PC-9 (cell line): ENCODE data around the gene KLF13. TPM values are rescaled to one million over a fixed set of nuclear protein-coding genes. Genes with fewer than 3 reads are reported as not detected.

Experiments
- BruUV-seq: library from RNA; stranded (reverse); fragments of 400-500 nt; replicated peaks from 2 replicates; lab custom pipeline; 2021; lab: Mats Ljungman, UMichigan
- CTCF ChIA-PET: fragments of 300-600 bp; sonication (Branson Sonifier 250); formaldehyde crosslinking; loops from one replicate; lab custom pipeline; 2022; ENCODE audit warnings: antibody characterized with exemption; lab: Charles Lee
- POLR2A ChIA-PET: fragments of 300-600 bp; sonication (Branson Sonifier 250); formaldehyde crosslinking; loops from one replicate; lab custom pipeline; 2022; ENCODE audit warnings: antibody characterized with exemption; ENCODE audit not compliant: unreplicated experiment; lab: Charles Lee
- DNase-seq, 2 experiments: peaks; one replicate each; pipeline versions ENCODE4 v3.0.0 to v3.0.0-alpha.2; 2015 to 2022; ENCODE audit warnings: mixed read lengths in 1 of 2
- H2AFZ ChIP-seq: fragments of 200-600 bp; sonication (generic); 2 replicates; pipeline ENCODE4 v1.8.1; 2017; ENCODE audit warnings: antibody characterized with exemption
- H3F3A ChIP-seq: fragments of 200-600 bp; sonication (generic); 2 replicates; pipeline ENCODE4 v1.8.1; 2017; ENCODE audit warnings: antibody characterized with exemption, mild to moderate bottlenecking, low read depth; ENCODE audit not compliant: insufficient read depth
- H3K27ac ChIP-seq: fragments of 200-600 bp; sonication (generic); 2 replicates; pipeline ENCODE4 v1.6.1; 2016; ENCODE audit warnings: mixed run types
- H3K27me3 ChIP-seq: fragments of 200-600 bp; sonication (generic); 2 replicates; pipeline ENCODE4 v1.6.1; 2016; ENCODE audit warnings: low read depth, mixed run types; ENCODE audit not compliant: insufficient read depth
- H3K36me3 ChIP-seq: fragments of 200-600 bp; sonication (generic); 2 replicates; pipeline ENCODE4 v1.6.1; 2016; ENCODE audit warnings: low read depth, mixed run types
- H3K4me1 ChIP-seq: fragments of 200-600 bp; sonication (generic); replicated peaks from 2 replicates; pipeline ENCODE4 v1.6.1; 2016; ENCODE audit warnings: mixed run types; ENCODE audit not compliant: insufficient read depth
- H3K4me2 ChIP-seq: fragments of 200-600 bp; sonication (generic); 2 replicates; pipeline ENCODE4 v1.6.1; 2017; ENCODE audit warnings: mixed run types
- H3K4me3 ChIP-seq: fragments of 200-600 bp; sonication (generic); 2 replicates; pipeline ENCODE4 v1.6.1; 2016; ENCODE audit warnings: mixed run types
- H3K79me2 ChIP-seq: fragments of 200-600 bp; sonication (generic); 2 replicates; pipeline ENCODE4 v1.6.1; 2017; ENCODE audit warnings: low read depth, mixed run types
- H3K9me2 ChIP-seq: fragments of 200-600 bp; sonication (generic); 2 replicates; pipeline ENCODE4 v1.8.1; 2017; ENCODE audit warnings: mild to moderate bottlenecking; ENCODE audit not compliant: insufficient read depth
- H3K9me3 ChIP-seq: fragments of 200-600 bp; sonication (generic); 2 replicates; pipeline ENCODE4 v1.8.1; 2016; ENCODE audit warnings: low read depth; ENCODE audit not compliant: insufficient read depth
- H4K20me1 ChIP-seq: fragments of 200-600 bp; sonication (generic); 2 replicates; pipeline ENCODE4 v1.8.1; 2017; ENCODE audit not compliant: insufficient read depth
- EZH2 ChIP-seq: fragments of 200-600 bp; sonication (generic); IDR thresholded peaks from 2 replicates; pipeline ENCODE4 v1.8.0; 2017; ENCODE audit warnings: antibody characterized with exemption, low read depth
- intact Hi-C: fragments of 100-400 bp; cut with micrococcal nuclease; formaldehyde crosslinking; loops from one replicate; pipeline ENCODE4 v1.10.0; 2022; ENCODE audit not compliant: unreplicated experiment
- total RNA-seq: library from RNA; stranded (reverse); gene quantifications from 2 replicates; pipeline ENCODE4 v1.2.3, GENCODE V29; 2021
- TF ChIP-seq, protein P1 (sequence below): fragments of 200-600 bp; sonication (generic); conservative IDR thresholded peaks from 2 replicates; pipeline ENCODE4 v1.6.1; 2017; ENCODE audit warnings: mixed run types, antibody characterized with exemption, mild to moderate bottlenecking, moderate library complexity

The KLF13 gene
- total RNA-seq, 1 experiment from 2014 or later: 3.4 TPM

DNA sequence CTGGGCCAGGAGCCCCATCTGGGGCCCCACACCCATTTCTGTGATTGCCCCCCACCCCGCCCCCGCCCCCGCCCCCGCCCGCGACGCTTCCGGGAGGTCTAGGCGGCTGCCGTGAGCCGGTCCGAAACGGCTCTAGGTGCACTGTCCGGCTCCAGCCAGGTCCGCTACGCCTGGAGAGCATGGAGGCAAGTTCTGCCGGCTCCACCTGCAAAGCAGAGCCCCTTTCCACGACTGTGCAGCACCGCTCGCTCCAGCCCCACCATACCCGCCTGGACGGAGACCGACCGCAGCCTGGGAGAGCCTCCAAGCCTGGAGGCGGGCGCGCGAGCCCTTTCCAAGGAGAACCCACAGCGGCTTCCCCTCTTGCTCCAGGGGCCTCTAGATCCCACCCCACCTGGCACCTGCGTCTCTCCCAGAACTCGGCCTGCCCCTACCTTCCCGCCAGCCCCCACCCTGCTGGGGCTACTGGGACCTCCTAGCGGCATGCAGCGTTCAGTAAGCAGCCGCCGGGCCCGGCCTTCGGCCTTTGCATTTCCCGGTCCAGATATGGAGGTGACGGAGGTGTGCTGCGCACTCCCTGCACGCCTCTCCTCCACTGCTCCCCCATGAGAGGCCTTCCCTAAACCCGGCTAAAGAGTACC is 66.2 kb downstream of the KLF13 start:
- BruUV-seq: no TSS peak
- Histone ChIP-seq H3F3A (no peaks in the 10 kb centered on the region), H2AFZ (no peak overlapping the region), H3K79me2 (no peaks in the 10 kb centered on the region), H3K27me3 (peaks cover 17% of the 10 kb centered on the region; the same call in 1 of the 2 replicates), H3K27ac (no peak overlapping the region), H3K4me2 (no peak overlapping the region), H3K4me1 (no peaks in the 10 kb centered on the region), H3K9me2 (no peaks in the 10 kb centered on the region), H4K20me1 (no peaks in the 10 kb centered on the region), H3K4me3 (no peak overlapping the region), H3K36me3 (no peaks in the 10 kb centered on the region), H3K9me3 (no peaks in the 10 kb centered on the region)
- TF ChIP-seq EZH2: no peak
- TF ChIP-seq, protein P1, sequence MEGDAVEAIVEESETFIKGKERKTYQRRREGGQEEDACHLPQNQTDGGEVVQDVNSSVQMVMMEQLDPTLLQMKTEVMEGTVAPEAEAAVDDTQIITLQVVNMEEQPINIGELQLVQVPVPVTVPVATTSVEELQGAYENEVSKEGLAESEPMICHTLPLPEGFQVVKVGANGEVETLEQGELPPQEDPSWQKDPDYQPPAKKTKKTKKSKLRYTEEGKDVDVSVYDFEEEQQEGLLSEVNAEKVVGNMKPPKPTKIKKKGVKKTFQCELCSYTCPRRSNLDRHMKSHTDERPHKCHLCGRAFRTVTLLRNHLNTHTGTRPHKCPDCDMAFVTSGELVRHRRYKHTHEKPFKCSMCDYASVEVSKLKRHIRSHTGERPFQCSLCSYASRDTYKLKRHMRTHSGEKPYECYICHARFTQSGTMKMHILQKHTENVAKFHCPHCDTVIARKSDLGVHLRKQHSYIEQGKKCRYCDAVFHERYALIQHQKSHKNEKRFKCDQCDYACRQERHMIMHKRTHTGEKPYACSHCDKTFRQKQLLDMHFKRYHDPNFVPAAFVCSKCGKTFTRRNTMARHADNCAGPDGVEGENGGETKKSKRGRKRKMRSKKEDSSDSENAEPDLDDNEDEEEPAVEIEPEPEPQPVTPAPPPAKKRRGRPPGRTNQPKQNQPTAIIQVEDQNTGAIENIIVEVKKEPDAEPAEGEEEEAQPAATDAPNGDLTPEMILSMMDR: no peak
- no peak for DNase-seq
- ChIA-PET CTCF (no interaction called here), POLR2A (no interaction called here)
- intact Hi-C loops: no loop called here

DNA sequence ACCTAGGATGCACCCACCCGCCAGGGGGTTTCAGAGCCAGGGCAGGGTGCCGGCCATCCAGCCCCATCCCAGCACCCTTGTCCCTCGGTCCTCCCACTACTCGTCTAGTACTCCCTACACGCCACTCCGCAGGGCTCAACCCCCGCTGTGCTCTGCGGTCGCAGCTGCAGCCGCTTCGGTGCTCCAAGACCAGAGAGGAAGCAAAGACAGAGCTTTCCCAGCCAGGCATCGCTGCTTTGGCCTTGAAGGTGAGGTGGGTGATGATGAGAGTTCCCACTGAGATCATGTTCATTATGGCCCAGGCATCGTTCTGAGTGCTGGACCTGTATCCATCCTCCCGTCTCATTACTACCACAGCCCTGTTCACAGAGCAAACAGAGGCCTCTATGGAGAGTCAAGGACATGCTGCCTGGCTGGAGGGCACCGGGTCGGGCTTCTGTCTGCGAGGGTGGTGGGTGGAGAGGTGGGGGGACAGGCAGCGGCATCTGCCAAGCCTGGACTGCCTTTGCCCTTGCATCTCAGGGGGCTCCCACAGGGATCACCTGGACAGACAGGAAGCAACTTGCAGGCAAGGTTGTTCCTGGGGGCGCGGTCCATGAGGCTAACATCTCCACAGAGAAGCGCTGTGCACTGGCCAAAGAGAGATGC is 66.9 kb downstream of the KLF13 start:
- no peaks in the 10 kb centered on the region for H3F3A ChIP-seq
- no peaks in the 10 kb centered on the region for H4K20me1 ChIP-seq
- ChIA-PET POLR2A (no interaction called here), CTCF (no interaction called here)
- no peak overlapping the region for H3K4me2 ChIP-seq
- no peak for DNase-seq
- H3K36me3 ChIP-seq: no peaks in the 10 kb centered on the region
- no peaks in the 10 kb centered on the region for H3K79me2 ChIP-seq
- H3K27ac ChIP-seq: no peak overlapping the region
- H3K9me3 ChIP-seq: no peaks in the 10 kb centered on the region
- H3K4me1 ChIP-seq: no peaks in the 10 kb centered on the region
- H3K4me3 ChIP-seq: no peak overlapping the region
- peaks cover 21% of the 10 kb centered on the region; the same call in 1 of the 2 replicates for H3K27me3 ChIP-seq
- BruUV-seq: no TSS peak
- no peaks in the 10 kb centered on the region for H3K9me2 ChIP-seq
- no peak overlapping the region for H2AFZ ChIP-seq
- TF ChIP-seq, protein P1: no peak
- TF ChIP-seq EZH2: no peak
- intact Hi-C loops: no loop called here

DNA sequence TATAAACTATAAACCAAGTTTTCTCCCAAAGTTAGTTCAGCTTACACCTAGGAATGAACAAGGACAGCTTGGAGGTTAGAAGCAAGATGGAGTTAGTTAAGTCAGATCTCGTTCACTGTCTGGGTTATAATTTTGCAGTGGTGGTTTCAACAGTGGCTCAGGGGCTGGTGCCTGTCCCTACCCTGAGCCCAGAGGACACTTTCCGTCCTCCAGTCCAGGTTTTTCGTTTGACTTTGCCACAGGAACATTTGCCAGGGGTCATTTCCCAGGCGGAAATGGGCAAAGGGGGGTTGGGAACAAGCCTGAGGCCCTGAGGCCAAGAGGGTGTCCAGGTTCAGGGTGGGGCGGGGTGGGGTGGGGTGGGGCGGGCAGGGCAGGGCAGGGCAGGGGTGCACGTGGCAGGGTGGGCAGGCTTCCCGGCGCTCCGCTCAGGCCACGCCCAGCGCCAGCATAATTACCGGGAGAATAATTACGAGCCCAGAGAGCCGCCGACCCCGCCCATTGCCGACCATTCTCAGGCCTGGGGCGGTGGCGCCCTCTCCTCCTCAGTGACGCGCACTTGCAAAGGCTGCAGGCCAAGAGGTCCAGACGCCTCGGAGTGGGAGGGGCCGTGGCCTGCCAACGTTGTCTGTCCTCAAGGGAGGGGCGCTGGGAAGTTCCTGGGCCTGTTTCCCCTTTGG is 70.4 kb downstream of the KLF13 start:
- H4K20me1 ChIP-seq: no peaks in the 10 kb centered on the region
- no peak for TF ChIP-seq EZH2
- TF ChIP-seq, protein P1: no peak
- H3K4me1 ChIP-seq: no peaks in the 10 kb centered on the region
- CTCF ChIA-PET: no interaction called here
- peaks cover 26% of the 10 kb centered on the region; the same call in 1 of the 2 replicates for H3K27me3 ChIP-seq
- H3K9me3 ChIP-seq: no peaks in the 10 kb centered on the region
- H3F3A ChIP-seq: no peaks in the 10 kb centered on the region
- no peak overlapping the region for H3K4me2 ChIP-seq
- no TSS peak for BruUV-seq
- DNase-seq: peak in 1 of 2 experiments; percentile 40
- H2AFZ ChIP-seq: no peak overlapping the region
- no peaks in the 10 kb centered on the region for H3K36me3 ChIP-seq
- no peak overlapping the region for H3K27ac ChIP-seq
- H3K4me3 ChIP-seq: no peak overlapping the region
- no peaks in the 10 kb centered on the region for H3K79me2 ChIP-seq
- intact Hi-C loops: loop anchor here (2.0 kb wide), 1 partner anchor 68 kb away; no protein-coding TSS in a partner anchor
- no peaks in the 10 kb centered on the region for H3K9me2 ChIP-seq
- POLR2A ChIA-PET: no interaction called here
